SJCRH30 (cell line): ENCODE data around the gene CLIC5. TPM values are rescaled to one million over a fixed set of nuclear protein-coding genes. Genes with fewer than 3 reads are reported as not detected.
A peak's percentile ranks its signal among the peaks of the same experiment; 100 is the strongest.

Experiments
- DNase-seq, 2 experiments: peaks; one replicate each; pipeline ENCODE4 v3.0.0-alpha.2; 2015 to 2020
- H3K27ac ChIP-seq: fragments of 250-450 bp; sonication (Bioruptor Pico); 2 replicates; pipeline ENCODE4 v1.5.1; 2020; ENCODE audit warnings: mild to moderate bottlenecking, moderate library complexity
- H3K27me3 ChIP-seq: fragments of 250-450 bp; sonication (Bioruptor Pico); 2 replicates; pipeline ENCODE4 v1.5.1; 2020; ENCODE audit warnings: mild to moderate bottlenecking, moderate library complexity
- H3K36me3 ChIP-seq: fragments of 250-450 bp; sonication (Bioruptor Pico); 2 replicates; pipeline ENCODE4 v1.5.1; 2020; ENCODE audit warnings: mild to moderate bottlenecking, moderate library complexity
- H3K4me1 ChIP-seq: fragments of 250-450 bp; sonication (Bioruptor Pico); 2 replicates; pipeline ENCODE4 v1.5.1; 2020; ENCODE audit warnings: mild to moderate bottlenecking, moderate library complexity
- H3K4me3 ChIP-seq: fragments of 250-450 bp; sonication (Bioruptor Pico); 2 replicates; pipeline ENCODE4 v1.5.1; 2020; ENCODE audit warnings: mild to moderate bottlenecking, moderate library complexity
- H3K9me3 ChIP-seq: fragments of 250-450 bp; sonication (Bioruptor Pico); replicated peaks from 2 replicates; pipeline ENCODE4 v1.5.1; 2020; ENCODE audit warnings: mild to moderate bottlenecking, moderate library complexity
- total RNA-seq: library from RNA; depleted of rRNA; stranded (reverse); fragments of >200 nt; shearing (Covaris generic); gene quantifications from 2 replicates; pipeline ENCODE4 v1.2.3, GENCODE V29; 2014

The CLIC5 gene
- total RNA-seq, 1 experiment from 2014 or later, result 0.06 TPM

DNA sequence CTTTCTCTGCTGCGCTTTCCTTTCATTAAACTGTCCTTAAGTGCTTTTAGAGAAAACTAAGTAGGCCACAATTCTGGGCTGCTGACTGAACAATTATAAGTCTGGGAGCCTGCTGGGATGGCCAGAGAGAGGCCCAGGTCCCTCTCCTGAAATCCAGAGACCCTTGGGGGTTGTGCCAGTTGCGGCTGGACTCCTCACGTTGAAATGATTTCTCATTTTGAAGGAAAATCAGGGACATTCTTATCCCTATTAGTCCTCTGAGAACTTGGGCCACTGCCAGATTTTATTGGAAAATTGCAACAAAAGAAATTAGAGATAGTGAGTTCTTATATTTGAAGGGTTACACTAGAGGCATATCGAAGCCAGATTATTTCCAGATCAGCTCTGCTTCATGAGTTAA, 145.1 kb downstream of the CLIC5 start:
- Histone ChIP-seq H3K27me3 (no peaks in the 10 kb centered on the region), H3K36me3 (no peaks in the 10 kb centered on the region), H3K27ac (no peak overlapping the region), H3K4me1 (no peaks in the 10 kb centered on the region), H3K4me3 (no peak overlapping the region), H3K9me3 (no peaks in the 10 kb centered on the region)
- DNase-seq, result no peak

DNA sequence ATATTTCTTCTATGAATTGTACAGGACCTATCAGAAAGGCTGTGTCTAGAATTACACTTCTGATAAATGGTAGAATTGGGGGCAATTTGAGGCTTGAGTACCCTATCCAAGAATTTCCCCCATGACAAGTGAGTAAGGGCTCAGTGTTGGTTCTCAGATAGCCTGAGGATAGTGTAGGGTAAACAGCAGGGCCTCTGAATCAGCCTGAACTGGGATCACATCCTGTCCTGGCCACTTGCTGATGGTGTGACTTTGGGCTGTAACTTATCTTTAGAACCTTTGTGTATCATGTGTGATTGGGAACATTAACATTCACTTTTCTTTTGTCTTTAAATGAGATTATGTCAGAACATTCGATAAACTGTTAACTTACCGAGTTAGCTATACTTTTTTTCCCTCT, 151.0 kb downstream of the CLIC5 start:
- no peaks in the 10 kb centered on the region for H3K4me1 ChIP-seq
- no peaks in the 10 kb centered on the region for H3K27me3 ChIP-seq
- H3K27ac ChIP-seq, result no peak overlapping the region
- no peaks in the 10 kb centered on the region for H3K9me3 ChIP-seq
- no peak for DNase-seq
- H3K36me3 ChIP-seq, result no peaks in the 10 kb centered on the region
- H3K4me3 ChIP-seq, result no peak overlapping the region

DNA sequence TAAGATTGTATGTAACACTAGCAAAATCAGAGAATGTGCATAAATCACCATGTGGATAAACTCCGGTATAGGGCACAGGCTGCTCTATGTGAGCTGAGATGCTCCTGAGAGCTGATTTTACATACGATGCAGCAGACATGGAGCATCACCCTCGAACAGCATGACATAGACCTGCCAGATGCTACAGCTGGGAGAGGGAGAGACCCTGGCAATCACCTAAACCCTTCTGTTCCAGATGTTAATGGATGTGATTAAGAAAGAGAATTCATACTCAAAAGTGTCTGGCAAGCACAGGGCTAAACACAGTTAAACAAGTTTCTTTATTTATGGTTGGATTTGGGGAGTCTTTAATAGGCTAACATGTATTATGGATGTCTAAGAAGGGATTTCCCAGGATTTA, 157.0 kb downstream of the CLIC5 start:
- Histone ChIP-seq H3K36me3 (no peaks in the 10 kb centered on the region), H3K4me1 (no peaks in the 10 kb centered on the region)
- DNase-seq, result no peak

DNA sequence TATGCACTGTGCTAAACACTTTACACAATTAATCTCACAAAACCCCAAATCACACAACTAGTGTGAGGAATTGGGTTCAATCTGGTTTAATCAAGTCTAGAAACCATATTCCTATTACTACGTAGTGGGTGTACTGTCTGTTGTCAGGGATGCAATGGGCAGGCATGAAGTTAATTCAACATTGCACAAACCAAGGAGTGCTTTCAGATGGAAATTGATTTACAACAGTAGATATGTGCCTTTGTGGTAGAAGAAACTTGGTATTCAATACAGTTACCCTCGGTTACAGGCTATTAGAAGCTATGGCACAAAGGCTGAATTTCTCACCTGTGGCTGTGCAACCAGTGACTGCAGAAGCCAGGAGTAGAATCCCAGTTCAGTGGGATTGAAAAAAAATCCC, 157.8 kb downstream of the CLIC5 start:
- no peak for DNase-seq
- Histone ChIP-seq H3K36me3 (no peaks in the 10 kb centered on the region), H3K4me3 (no peak overlapping the region), H3K9me3 (no peaks in the 10 kb centered on the region), H3K27me3 (no peaks in the 10 kb centered on the region), H3K27ac (no peak overlapping the region), H3K4me1 (no peaks in the 10 kb centered on the region)

More for the DNA sequence above, 157.0 kb downstream of the CLIC5 start:
- no peaks in the 10 kb centered on the region for H3K27me3 ChIP-seq
- no peak overlapping the region for H3K4me3 ChIP-seq
- H3K27ac ChIP-seq, result no peak overlapping the region
- no peaks in the 10 kb centered on the region for H3K9me3 ChIP-seq

DNA sequence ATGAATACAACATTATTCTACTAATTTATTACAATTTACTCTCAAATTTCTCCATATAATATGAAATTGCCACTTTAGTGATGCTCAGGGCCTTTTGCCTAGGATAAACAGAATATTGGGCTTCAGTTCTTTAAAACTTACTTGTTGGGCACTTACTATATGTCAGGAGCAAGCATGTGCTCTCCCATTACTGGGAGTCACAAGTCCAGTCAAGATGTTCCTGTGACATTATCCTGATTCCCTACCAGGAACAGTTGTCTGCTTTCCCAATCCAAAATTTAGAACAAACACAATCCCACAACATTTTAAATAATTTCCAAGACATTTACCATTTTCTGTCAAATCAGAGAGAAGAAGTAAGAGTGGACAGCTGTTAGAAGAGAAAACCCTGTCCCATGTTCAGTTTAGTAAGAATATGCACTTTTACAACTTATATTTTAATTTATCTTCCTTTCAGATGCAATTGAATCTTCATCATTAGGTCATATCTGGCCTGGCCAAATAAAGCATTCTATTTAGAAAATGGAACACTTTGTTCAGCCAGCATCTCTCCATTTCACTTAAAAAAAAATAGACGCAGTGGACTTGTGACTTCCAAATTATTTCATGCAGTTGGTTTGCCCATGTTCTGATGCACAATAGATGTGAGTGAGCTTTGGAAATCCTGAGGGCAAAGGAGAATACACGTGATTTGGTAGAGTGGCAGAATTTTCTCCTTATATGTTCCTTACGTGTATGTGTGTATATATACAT, 159.8 kb downstream of the CLIC5 start:
- H3K27ac ChIP-seq, result no peak overlapping the region
- no peaks in the 10 kb centered on the region for H3K36me3 ChIP-seq
- no peaks in the 10 kb centered on the region for H3K4me1 ChIP-seq
- no peak overlapping the region for H3K4me3 ChIP-seq
- no peak for DNase-seq
- no peaks in the 10 kb centered on the region for H3K27me3 ChIP-seq
- H3K9me3 ChIP-seq, result no peaks in the 10 kb centered on the region

DNA sequence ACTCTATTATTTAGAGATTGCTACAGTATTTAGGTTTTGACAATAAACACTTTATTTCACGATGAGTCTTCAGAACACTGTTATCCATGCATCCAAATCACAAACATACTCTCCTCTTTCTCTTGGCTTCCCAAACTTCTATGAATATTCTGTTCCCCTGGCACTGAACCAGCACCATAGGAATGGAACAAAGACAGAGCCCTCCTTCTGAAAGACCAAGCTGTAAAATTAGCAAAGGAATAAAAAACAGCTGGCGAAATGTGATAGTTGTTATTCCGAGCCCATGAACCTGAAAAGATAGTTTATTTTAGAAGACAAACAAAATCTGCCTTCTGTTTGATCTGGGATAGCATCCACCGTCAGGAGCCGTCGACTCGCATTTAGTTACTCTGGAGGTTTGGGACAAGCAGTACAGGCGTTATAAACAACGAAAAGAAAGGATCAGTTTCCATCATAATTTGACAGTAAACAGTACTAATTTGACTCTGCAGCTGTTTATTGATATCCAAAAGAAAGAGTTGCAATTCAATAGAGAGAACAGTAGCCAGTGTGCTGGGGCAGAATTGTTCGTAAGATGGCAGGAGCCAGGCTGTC, 161.4 kb downstream of the CLIC5 start:
- DNase-seq, result peak in 1 of 2 experiments; percentile 38
- Histone ChIP-seq H3K27me3 (no peaks in the 10 kb centered on the region), H3K4me3 (peak overlapping the region; percentile 21), H3K36me3 (no peaks in the 10 kb centered on the region), H3K9me3 (no peaks in the 10 kb centered on the region), H3K4me1 (no peaks in the 10 kb centered on the region), H3K27ac (no peak overlapping the region)

DNA sequence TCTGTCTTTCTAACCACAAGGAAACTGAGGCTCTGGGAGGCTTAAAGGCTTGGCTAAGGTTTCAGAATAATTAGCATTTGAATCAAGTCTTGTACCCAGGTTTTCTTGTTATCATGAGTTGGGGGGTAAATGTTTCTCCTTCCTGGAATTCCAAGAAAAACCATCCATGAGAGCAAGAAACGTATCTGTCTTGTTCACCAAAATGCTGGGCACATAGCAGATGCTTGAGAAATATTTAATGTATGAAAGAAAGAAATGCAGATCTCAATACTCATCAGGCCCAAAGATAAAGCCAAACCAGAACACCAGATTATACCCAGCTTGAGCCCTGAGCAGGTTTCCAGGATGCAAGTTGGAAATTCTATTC, 164.6 kb downstream of the CLIC5 start:
- H3K4me3 ChIP-seq, result no peak overlapping the region
- no peaks in the 10 kb centered on the region for H3K9me3 ChIP-seq
- H3K36me3 ChIP-seq, result no peaks in the 10 kb centered on the region
- H3K4me1 ChIP-seq, result no peaks in the 10 kb centered on the region
- no peak overlapping the region for H3K27ac ChIP-seq
- no peak for DNase-seq
- H3K27me3 ChIP-seq, result no peaks in the 10 kb centered on the region

DNA sequence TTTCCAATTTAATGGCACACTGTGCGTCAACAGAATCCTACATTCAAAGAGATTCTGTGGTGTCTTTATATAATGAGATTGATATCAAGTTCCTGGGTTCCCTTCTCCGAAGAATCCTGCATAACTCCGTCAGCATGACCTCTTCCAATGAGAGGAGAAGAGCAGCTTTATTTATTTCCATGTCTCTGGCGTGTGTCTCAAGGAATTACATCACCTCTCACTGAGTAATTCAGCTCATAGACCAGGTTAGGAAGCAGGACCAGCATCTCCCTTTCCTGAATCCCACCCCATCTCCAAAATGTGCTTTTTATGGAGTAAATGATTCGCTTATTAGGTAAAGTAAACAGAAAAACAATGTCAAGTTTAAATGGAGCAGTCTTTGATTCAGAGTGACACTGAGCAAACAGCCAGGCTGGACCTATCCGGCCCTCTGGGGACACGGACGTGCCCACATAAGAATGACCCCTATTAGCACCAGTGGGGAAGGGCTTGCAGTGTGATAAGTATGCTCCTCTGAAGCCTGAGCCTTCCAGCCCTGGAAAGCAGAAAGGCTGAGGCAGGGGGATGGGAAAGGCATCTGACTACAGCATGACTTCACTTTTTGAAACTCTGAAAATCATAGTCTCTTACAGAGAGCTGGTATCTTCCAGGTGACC, 165.2 kb downstream of the CLIC5 start:
- H3K4me3 ChIP-seq, result no peak overlapping the region
- no peaks in the 10 kb centered on the region for H3K4me1 ChIP-seq
- no peaks in the 10 kb centered on the region for H3K9me3 ChIP-seq
- H3K27me3 ChIP-seq, result no peaks in the 10 kb centered on the region
- H3K27ac ChIP-seq, result no peak overlapping the region
- no peaks in the 10 kb centered on the region for H3K36me3 ChIP-seq
- no peak for DNase-seq

DNA sequence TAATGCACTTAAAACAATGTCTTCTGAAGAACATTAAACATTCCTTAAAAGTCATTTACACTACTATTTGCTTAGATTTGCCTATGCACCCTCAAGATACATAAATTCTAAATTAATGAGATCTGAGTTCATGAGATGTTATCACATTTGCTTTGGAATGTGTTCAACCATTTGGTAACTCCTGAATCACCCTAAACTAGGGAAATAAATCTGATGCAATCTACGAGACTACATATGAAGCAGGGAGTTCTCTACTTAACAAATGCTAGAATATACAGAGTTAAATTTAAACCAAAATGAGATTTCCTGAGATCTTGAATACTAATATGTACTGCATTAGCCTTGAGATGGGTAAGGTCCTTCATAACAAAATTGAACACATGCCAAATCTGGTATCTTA, 170.1 kb downstream of the CLIC5 start:
- H3K27ac ChIP-seq, result no peak overlapping the region
- H3K9me3 ChIP-seq, result no peaks in the 10 kb centered on the region
- no peak overlapping the region for H3K4me3 ChIP-seq
- peaks cover 3% of the 10 kb centered on the region; the same call in 1 of the 2 replicates for H3K4me1 ChIP-seq
- H3K27me3 ChIP-seq, result no peaks in the 10 kb centered on the region
- no peak for DNase-seq
- no peaks in the 10 kb centered on the region for H3K36me3 ChIP-seq

DNA sequence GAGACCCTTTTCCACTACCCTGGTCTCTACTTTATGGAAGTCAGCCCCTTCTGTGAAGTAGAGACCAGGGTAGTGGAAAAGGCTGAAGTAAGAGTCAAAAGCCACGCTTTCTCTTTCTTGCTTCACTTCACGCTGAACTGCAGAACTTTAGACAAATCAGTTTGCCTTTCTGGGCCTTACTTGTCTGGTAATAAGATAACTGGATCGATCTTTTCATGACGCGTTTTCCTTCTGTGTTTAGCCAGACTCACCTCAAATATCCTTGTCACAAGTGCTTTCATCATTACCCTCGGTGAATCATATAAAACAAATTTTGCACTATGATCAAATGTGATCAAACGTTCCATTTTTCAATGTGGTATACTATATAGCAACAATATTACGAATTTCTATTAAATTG, 170.7 kb downstream of the CLIC5 start:
- no peaks in the 10 kb centered on the region for H3K27me3 ChIP-seq
- DNase-seq, result no peak
- H3K9me3 ChIP-seq, result no peaks in the 10 kb centered on the region
- no peak overlapping the region for H3K27ac ChIP-seq
- H3K4me3 ChIP-seq, result no peak overlapping the region
- H3K4me1 ChIP-seq, result peaks cover 3% of the 10 kb centered on the region; the same call in 1 of the 2 replicates
- no peaks in the 10 kb centered on the region for H3K36me3 ChIP-seq

DNA sequence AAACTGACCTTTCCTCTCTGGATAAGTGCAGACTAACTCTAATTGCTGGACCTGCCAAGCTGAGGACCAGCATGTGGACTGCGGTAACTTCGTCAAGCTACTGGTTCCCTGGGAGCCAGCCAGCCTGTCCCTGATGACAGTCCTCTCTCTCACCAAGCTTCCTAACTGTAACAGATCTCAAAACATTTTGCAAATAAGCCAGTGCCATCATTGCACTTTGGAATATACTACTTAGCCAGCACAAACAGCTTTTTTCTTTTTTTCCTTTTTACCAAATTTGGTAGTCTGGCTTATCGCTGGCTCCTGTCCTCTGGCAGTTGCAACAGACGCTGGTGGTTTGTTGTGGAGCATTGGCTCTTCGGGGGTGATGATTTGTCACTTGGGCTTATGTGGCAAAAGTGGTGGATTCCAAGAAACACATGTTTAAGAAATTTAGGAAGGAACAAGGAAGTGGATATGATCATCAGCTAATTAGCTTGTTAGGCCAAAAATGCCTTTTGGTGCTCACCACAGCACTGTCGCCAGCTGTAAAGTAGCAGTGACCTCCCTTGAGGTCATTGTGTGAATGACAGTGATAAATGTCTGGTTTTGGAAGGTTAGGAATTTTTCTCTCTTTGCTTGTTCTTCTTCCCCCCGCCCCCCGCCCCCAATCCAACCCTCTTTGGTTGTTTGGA, 171.7 kb downstream of the CLIC5 start:
- Histone ChIP-seq H3K27me3 (no peaks in the 10 kb centered on the region), H3K4me1 (peaks cover 3% of the 10 kb centered on the region; the same call in 1 of the 2 replicates), H3K36me3 (no peaks in the 10 kb centered on the region), H3K4me3 (no peak overlapping the region), H3K27ac (no peak overlapping the region), H3K9me3 (no peaks in the 10 kb centered on the region)
- DNase-seq, result no peak

DNA sequence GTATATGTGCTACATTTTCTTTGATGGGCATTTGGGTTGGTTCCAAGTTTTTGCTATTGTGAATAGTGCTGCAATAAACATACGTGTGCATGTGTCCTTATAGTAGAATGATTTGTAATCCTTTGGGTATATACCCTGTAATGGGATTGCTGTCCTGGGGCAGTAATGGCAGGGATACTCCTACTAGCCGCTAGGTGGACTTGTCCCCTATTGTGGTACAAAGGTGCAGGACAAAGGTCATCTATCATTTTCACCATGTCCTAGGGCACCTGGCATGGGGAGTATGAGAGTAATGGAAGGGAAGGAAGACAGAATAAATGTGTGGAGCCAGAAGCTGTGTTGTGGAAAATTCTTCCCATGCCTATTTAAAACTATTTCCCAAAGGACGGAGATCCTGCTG, 174.6 kb downstream of the CLIC5 start:
- H3K27ac ChIP-seq, result no peak overlapping the region

DNA sequence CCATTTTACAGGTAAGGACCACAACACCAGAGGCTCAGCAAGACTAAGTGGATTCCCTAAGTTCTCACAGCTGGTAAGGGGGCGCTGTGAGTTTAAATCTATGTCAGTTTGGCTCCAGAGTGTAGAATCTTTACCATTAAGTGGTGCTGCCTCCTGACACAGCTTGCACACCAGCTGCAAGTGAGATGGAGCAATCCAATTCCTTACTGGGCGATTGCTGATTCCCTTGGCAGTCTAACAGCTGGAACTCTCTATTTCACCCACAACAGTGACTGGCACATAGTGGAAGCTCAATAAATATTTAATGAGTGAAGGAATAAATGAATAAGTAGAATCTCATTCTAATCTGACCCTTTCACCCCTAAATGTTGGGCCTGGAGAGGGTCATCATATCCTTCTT, 176.7 kb downstream of the CLIC5 start:
- no peak for DNase-seq
- Histone ChIP-seq H3K36me3 (no peaks in the 10 kb centered on the region), H3K27me3 (no peaks in the 10 kb centered on the region), H3K9me3 (no peaks in the 10 kb centered on the region), H3K4me3 (no peak overlapping the region), H3K27ac (no peak overlapping the region), H3K4me1 (no peaks in the 10 kb centered on the region)

More for the DNA sequence above, 174.6 kb downstream of the CLIC5 start:
- H3K36me3 ChIP-seq, result no peaks in the 10 kb centered on the region
- H3K4me3 ChIP-seq, result no peak overlapping the region
- peaks cover 3% of the 10 kb centered on the region; the same call in 1 of the 2 replicates for H3K4me1 ChIP-seq
- H3K27me3 ChIP-seq, result no peaks in the 10 kb centered on the region
- DNase-seq, result no peak
- no peaks in the 10 kb centered on the region for H3K9me3 ChIP-seq

DNA sequence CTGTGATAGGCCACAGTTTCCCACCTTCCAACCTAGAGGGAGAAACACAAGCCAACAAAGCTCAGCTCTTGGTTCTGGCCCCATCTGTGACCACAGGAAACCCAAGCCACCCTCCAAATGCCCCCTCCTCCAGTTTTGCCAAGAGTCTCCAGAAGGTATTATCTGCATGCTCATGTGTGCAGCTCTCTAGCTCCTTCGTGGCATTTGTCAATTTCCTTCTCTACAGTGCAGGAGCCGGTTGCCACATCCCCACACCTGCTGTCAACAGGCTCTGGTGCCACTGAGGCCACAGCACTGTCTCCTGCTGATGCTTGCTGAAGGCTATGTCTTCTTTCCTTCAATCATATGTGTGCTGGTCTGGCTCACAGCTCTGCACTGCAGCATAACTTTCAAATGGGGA, 177.2 kb downstream of the CLIC5 start:
- no peak for DNase-seq
- no peaks in the 10 kb centered on the region for H3K4me1 ChIP-seq
- H3K9me3 ChIP-seq, result no peaks in the 10 kb centered on the region
- no peaks in the 10 kb centered on the region for H3K27me3 ChIP-seq
- H3K4me3 ChIP-seq, result no peak overlapping the region
- H3K27ac ChIP-seq, result no peak overlapping the region
- H3K36me3 ChIP-seq, result no peaks in the 10 kb centered on the region

DNA sequence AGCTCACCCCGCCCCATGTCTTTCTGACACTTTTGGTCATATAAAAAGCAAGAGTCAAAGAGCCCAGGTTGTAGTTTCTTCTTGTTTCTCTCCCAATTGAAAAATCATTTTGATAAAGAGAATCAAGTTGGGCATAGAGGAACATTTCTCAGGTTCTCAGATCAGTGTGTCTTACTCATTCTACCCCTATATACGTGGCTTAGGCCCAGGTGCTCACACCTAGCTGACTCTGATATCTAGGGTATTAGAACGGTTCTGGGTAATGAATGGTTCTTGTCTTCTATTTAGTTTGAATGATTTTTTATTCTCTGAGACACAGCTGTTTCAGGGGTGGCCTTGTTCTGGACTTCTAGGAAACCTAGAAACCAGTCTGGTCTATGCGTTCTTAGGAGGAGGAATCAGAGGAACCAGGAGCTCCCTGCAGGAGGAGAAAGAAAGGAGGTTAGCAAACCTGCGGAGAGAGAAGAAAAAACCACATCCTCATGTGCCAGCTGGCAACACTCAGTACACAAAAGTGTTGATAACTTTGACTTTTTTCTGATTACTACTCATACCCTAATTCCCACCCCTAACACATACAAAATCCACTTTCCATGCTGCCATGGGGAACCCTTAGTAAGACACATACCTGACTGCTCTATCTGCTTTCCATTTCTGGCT, 178.0 kb downstream of the CLIC5 start:
- Histone ChIP-seq H3K27ac (no peak overlapping the region), H3K9me3 (no peaks in the 10 kb centered on the region), H3K4me1 (no peaks in the 10 kb centered on the region), H3K4me3 (no peak overlapping the region), H3K27me3 (no peaks in the 10 kb centered on the region), H3K36me3 (no peaks in the 10 kb centered on the region)
- DNase-seq, result no peak
